GM19452 (cell line): ENCODE measurements around the gene UROC1.

ENCODE experiments used
- ATAC-seq: cut with Tn5 transposase; IDR thresholded peaks from one replicate; pipeline ENCODE4 v1.9.1; 2021; ENCODE audit not compliant: unreplicated experiment

UROC1 gene

GRCh38 chr3:126464997-126465396, 52.6 kb downstream of the UROC1 start:
- ATAC-seq, result no peak

- no peak for ATAC-seq
These were observed 53.1 kb downstream of the UROC1 start for GRCh38 chr3:126464494-126464893.

GRCh38 chr3:126464093-126464492, 53.5 kb downstream of the UROC1 start:
- ATAC-seq, result no peak

DNA sequence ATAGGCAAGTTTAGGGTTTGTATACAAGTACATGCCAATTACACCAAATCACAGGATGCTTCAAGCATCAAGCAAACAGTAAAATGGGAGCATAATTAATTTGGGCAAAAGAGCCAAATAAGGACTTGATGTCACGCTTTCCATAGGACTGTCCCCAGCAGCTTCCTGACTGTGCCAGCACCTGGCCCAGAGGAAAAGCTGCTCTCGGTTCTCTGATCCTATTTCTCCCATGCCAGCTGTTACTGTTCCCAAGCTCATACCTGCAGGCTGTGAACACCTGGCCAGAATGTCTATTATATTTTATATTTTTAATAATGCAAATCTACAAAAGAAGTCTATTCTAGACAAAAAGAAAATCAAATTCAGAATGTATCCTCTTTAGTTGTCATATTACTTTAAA, 54.1 kb downstream of the UROC1 start:
- no peak for ATAC-seq

GRCh38 chr3:126461450-126462070, 56.0 kb downstream of the UROC1 start:
- no peak for ATAC-seq

DNA sequence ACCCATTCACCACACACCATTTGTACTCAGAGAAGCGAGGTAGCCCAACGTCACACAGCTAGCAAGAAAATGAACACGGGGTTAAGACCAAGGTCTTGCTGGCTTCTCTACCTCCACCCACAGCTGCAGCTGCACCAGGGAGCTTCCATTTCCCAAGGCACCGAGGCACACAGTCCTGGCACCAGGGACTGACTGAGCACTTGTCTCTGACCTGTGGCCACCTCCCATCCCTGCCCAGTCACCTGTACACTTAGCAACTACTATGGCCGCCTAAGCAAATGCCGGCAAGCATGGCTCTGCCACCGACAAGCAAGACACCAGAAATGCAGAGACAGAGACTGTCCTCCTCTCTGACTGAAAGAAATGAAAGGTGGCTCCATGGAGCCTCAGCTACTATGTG, 57.2 kb downstream of the UROC1 start:
- no peak for ATAC-seq

- ATAC-seq, result no peak
These were observed 57.8 kb downstream of the UROC1 start for GRCh38 chr3:126459763-126460127.

GRCh38 chr3:126459111-126459762, 58.3 kb downstream of the UROC1 start:
- no peak for ATAC-seq

GRCh38 chr3:126456766-126457388, 60.7 kb downstream of the UROC1 start:
- no peak for ATAC-seq

GRCh38 chr3:126456211-126456610, 61.4 kb downstream of the UROC1 start:
- no peak for ATAC-seq

GRCh38 chr3:126454437-126455198, 63.0 kb downstream of the UROC1 start:
- ATAC-seq, result no peak

GRCh38 chr3:126454025-126454424, 63.5 kb downstream of the UROC1 start:
- ATAC-seq, result no peak

DNA sequence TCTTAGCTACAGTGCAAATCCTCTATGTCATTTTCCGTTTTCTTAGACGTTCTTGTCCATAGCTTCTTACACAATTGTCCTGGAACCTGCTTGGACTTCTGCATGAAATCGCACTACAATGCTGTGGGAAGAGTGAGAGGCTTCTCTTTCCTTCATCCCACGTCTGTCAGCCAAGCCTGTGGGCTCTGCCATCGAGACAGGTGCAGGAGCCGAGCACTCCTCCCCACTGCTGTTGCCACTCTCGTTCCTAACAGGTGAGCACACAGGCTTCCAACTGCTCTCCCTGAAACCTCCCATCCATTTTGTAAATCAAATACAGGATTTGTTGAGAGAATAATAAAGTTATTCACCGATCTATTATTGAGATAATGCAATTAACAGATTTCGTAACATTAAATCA, 65.4 kb downstream of the UROC1 start:
- no peak for ATAC-seq

DNA sequence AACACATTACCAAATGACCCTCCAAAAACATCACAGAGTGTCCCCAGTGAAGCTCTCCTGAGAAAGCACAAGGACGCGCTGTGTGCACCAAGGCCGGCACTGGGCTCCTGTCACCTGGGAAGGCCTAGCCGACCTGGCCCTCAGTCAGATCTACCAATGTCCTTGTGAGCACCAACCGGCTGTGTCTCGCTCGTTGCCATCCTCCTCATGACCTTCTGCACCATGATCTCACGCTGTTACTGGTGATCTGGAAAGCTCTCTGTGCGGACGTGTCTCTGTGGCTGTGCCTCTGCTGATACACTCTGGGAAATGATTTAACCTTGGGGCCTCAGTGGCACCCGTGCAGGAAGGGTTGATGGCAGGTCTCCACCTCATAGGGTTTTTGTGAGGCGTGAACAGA, 66.1 kb downstream of the UROC1 start:
- ATAC-seq, result no peak

- no peak for ATAC-seq
These were observed 66.8 kb downstream of the UROC1 start for GRCh38 chr3:126450744-126451143.

- ATAC-seq, result no peak
These were observed 67.4 kb downstream of the UROC1 start for GRCh38 chr3:126450219-126450618.

- no peak for ATAC-seq
These were observed 67.9 kb downstream of the UROC1 start for GRCh38 chr3:126449621-126450051.

DNA sequence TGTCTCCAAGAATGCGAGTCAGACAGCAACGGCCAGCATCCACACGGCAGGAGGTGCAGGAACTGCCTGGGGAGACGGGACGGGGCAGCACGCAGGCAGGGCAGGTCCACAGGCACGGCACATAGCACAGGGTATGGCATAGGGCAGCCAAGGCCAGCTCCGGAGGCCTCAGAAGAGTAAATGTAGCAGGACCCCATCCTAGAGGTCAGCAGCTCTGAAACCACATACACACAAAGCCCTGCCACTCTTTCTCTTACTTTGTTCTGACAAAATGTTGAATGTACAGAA, 68.7 kb downstream of the UROC1 start:
- ATAC-seq, result no peak

GRCh38 chr3:126448136-126448892, 69.3 kb downstream of the UROC1 start:
- no peak for ATAC-seq

GRCh38 chr3:126447456-126448106, 70.0 kb downstream of the UROC1 start:
- ATAC-seq, result no peak

- no peak for ATAC-seq
These were observed 70.8 kb downstream of the UROC1 start for GRCh38 chr3:126446791-126447190.
